HG02885 (cell line): ENCODE data around the gene ZBTB24.

Source experiments
- ATAC-seq: cut with Tn5 transposase; IDR thresholded peaks from one replicate; pipeline ENCODE4 v1.9.1; 2021; ENCODE audit warnings: mild to moderate bottlenecking; ENCODE audit not compliant: unreplicated experiment, poor library complexity

ZBTB24 gene

DNA sequence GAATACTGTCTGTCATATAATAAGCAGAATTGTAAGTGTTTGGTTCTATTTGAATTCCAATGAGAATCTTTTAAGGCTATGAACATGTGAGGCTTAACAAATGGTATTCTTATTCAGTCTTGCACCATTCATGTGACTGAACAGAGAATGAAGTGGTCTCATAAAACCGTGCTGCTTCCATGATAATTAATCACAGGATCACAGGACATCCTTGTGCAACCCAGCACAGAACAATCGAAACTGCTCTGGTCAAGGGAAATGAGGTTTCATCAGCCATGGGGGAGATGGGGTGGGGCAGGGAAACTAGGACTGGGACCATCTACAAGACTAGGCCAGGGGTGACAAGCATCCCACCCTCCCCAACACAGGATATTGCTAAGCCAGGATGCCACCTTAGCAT, 48.6 kb downstream of the ZBTB24 start:
- ATAC-seq, result no peak

- no peak for ATAC-seq
Measured at GRCh38 chr6:109429496-109429895, 53.5 kb downstream of the ZBTB24 start.

DNA sequence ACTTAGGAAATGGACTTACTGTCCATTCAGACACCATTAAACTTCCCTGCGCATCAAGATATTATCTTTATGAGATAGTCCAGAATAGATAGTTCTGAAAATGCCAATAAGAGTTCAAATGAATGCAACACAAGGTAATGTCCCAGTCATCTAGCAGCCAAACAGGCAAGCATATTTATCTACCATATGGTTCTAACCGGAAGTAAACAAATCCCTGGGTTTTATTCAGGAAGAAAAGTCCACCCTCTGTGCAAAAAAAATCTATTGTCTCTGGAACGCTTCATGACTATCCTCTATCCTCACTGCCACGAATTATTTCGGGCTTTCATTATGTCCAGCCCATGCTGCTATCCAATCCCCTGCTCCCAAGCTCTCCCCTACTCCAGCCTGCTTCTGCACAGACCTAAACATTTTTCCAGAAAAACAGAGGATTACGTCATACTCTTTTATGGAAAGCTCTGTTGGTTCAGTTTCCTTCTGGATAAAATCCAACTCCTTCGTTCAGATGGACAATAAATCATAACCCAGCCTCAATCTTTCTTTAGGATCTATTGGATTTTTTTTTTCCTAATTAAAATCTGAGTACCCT, 54.0 kb downstream of the ZBTB24 start:
- no peak for ATAC-seq

DNA sequence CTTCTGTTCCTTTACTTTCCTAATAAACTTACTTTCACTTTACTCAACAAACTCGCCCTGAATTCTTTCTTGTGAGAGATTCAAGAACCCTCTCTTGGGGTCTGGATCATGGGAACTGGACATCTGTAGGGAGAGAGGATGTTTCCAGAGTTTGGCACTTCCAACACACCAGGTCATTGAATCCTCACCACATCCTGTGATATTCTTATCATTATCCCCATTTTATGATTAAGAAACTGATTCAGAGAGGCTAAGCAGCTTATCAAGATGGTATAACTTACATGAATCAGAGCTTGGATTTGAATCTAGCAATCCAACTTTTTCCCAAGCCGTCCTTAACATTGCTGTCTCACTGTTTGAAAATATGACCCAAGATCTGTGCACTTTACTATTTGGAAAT, 58.1 kb downstream of the ZBTB24 start:
- no peak for ATAC-seq

GRCh38 chr6:109421184-109421583, 61.8 kb downstream of the ZBTB24 start:
- ATAC-seq, result no peak

- ATAC-seq, result no peak
Measured at GRCh38 chr6:109420751-109421150, 62.3 kb downstream of the ZBTB24 start.

DNA sequence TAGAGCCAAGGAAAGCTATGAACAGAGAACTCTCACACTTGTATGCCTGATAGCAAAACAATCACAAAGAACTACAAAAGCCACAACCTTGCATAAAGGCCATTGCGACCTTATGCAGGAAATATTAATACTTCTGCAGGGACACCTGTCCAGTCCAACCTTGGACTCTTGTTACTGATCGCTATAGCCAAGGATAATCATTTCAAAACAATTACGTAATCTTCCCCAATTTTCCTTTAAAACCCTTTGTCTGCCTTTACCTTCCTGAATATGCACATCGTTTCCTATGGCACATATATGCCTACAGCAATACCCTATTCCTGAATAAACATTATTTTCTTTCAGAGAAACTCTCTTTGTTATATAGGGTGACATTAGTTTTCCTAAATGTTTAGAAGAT, 65.4 kb downstream of the ZBTB24 start:
- no peak for ATAC-seq
